Breast epithelium (tissue), 4 donors: ENCODE measurements around the gene CHSY3. TPM values are rescaled to one million over a fixed set of nuclear protein-coding genes. Genes with fewer than 3 reads are reported as not detected.

Experiments
- DNase-seq, 2 donors: peaks; one replicate each; pipeline ENCODE4 v3.0.0-alpha.2; 2019; ENCODE audit warnings: low spot score in 2 of 2
- H3K27ac ChIP-seq, 2 donors: fragments of 200-600 bp; sonication (generic) in 1 of 2; one replicate each; pipeline ENCODE4 v1.5.1; 2016 to 2019; ENCODE audit warnings: mild to moderate bottlenecking in 1 of 2
- H3K27me3 ChIP-seq, 2 donors: fragments of 200-600 bp; sonication (generic) in 1 of 2; one replicate each; pipeline versions ENCODE4 v1.5.1 to v1.6.0; 2017 to 2019; ENCODE audit warnings: control low read depth in 1 of 2, mild to moderate bottlenecking in 1 of 2
- H3K36me3 ChIP-seq: fragments of 200-600 bp; one replicate; pipeline ENCODE4 v1.5.1; 2019
- H3K4me1 ChIP-seq, 2 donors: fragments of 200-600 bp; sonication (generic); one replicate each; pipeline ENCODE4 v1.5.1; 2016 to 2019; ENCODE audit warnings: control low read depth in 1 of 2
- H3K4me3 ChIP-seq, 3 donors: fragments of 200-600 bp; sonication (generic); 1 replicate in 2 of 3; 2 replicates in 1 of 3; pipeline ENCODE4 v1.5.1; 2016 to 2019; ENCODE audit warnings: mild to moderate bottlenecking in 3 of 3, moderate library complexity in 2 of 3
- H3K9me3 ChIP-seq, 2 donors: fragments of 200-600 bp; sonication (generic) in 1 of 2; one replicate each; pipeline ENCODE4 v1.5.1; 2016 to 2019; ENCODE audit warnings: control low read depth in 1 of 2
- CTCF ChIP-seq, 3 donors: fragments of 450-650 bp; IDR thresholded peaks; one replicate each; pipeline ENCODE4 v1.5.1; 2016 to 2017; ENCODE audit warnings: antibody characterized with exemption in 3 of 3, mild to moderate bottlenecking in 3 of 3, moderate library complexity in 3 of 3
- POLR2A ChIP-seq: fragments of 450-650 bp; IDR thresholded peaks from one replicate; pipeline ENCODE4 v1.6.1; 2016; ENCODE audit warnings: antibody characterized with exemption, mild to moderate bottlenecking, moderate library complexity
- POLR2AphosphoS5 ChIP-seq, 3 donors: sonication (generic); formaldehyde crosslinking; IDR thresholded peaks; one replicate each; pipeline ENCODE4 v1.6.1; 2017; ENCODE audit warnings: antibody characterized with exemption in 3 of 3
- intact Hi-C: fragments of 100-400 bp; cut with DNase I; formaldehyde crosslinking; loops from one replicate; pipeline ENCODE4 v1.15.1; 2023; ENCODE audit warnings: low total_unique reads
- total RNA-seq, 3 donors: library from RNA; depleted of rRNA; stranded (reverse); fragments of >200 nt; gene quantifications; one replicate each; pipeline ENCODE4 v1.1.0, GENCODE V29; 2016

The CHSY3 gene
- total RNA-seq, 3 donors from 2014 or later: 2.5 to 4.9 (median 3.7) TPM

GRCh38 chr5:130109152-130109551 lies 204.9 kb downstream of the CHSY3 start:
- Histone ChIP-seq H3K4me1 (no peaks in the 10 kb centered on the region), H3K9me3 (no peaks in the 10 kb centered on the region), H3K4me3 (no peak overlapping the region), H3K36me3 (no peaks in the 10 kb centered on the region), H3K27ac (no peak overlapping the region), H3K27me3 (no peaks in the 10 kb centered on the region)
- intact Hi-C loops: no loop called here
- TF ChIP-seq POLR2A: no peak
- peak in 1 of 3 donors; percentile 37 for TF ChIP-seq CTCF (IDR thresholded peaks at IDR 0.05)
- TF ChIP-seq POLR2AphosphoS5 (IDR thresholded peaks at IDR 0.05): no peak
- no peak for DNase-seq

GRCh38 chr5:130110328-130110727 lies 206.1 kb downstream of the CHSY3 start:
- Histone ChIP-seq H3K36me3 (no peaks in the 10 kb centered on the region), H3K27ac (no peak overlapping the region), H3K9me3 (no peaks in the 10 kb centered on the region), H3K27me3 (no peaks in the 10 kb centered on the region), H3K4me1 (no peaks in the 10 kb centered on the region), H3K4me3 (no peak overlapping the region)
- no peak for TF ChIP-seq POLR2A
- TF ChIP-seq CTCF (IDR thresholded peaks at IDR 0.05): no peak
- no peak for TF ChIP-seq POLR2AphosphoS5 (IDR thresholded peaks at IDR 0.05)
- DNase-seq: no peak
- intact Hi-C loops: no loop called here

- no peak for DNase-seq
- H3K27ac ChIP-seq: no peak overlapping the region
- no peaks in the 10 kb centered on the region for H3K9me3 ChIP-seq
- intact Hi-C loops: no loop called here
- H3K4me1 ChIP-seq: no peaks in the 10 kb centered on the region
- H3K36me3 ChIP-seq: no peaks in the 10 kb centered on the region
- H3K4me3 ChIP-seq: no peak overlapping the region
- no peaks in the 10 kb centered on the region for H3K27me3 ChIP-seq
- no peak for TF ChIP-seq POLR2A
- TF ChIP-seq CTCF (IDR thresholded peaks at IDR 0.05): no peak
- no peak for TF ChIP-seq POLR2AphosphoS5 (IDR thresholded peaks at IDR 0.05)
These were observed 207.5 kb downstream of the CHSY3 start for GRCh38 chr5:130111746-130112145.

GRCh38 chr5:130112246-130112645 lies 208.0 kb downstream of the CHSY3 start:
- no peaks in the 10 kb centered on the region for H3K36me3 ChIP-seq
- no peaks in the 10 kb centered on the region for H3K4me1 ChIP-seq
- H3K9me3 ChIP-seq: no peaks in the 10 kb centered on the region
- intact Hi-C loops: no loop called here
- no peak for DNase-seq
- no peak overlapping the region for H3K4me3 ChIP-seq
- no peak overlapping the region for H3K27ac ChIP-seq
- no peaks in the 10 kb centered on the region for H3K27me3 ChIP-seq
- TF ChIP-seq POLR2AphosphoS5 (IDR thresholded peaks at IDR 0.05): no peak

GRCh38 chr5:130115686-130116085 lies 211.4 kb downstream of the CHSY3 start:
- no peak for DNase-seq
- H3K27ac ChIP-seq: no peak overlapping the region
- TF ChIP-seq POLR2A (no peak), POLR2AphosphoS5 (IDR thresholded peaks at IDR 0.05) (no peak)
- no peaks in the 10 kb centered on the region for H3K9me3 ChIP-seq
- intact Hi-C loops: no loop called here
- no peaks in the 10 kb centered on the region for H3K27me3 ChIP-seq
- H3K36me3 ChIP-seq: no peaks in the 10 kb centered on the region
- no peaks in the 10 kb centered on the region for H3K4me1 ChIP-seq
- no peak overlapping the region for H3K4me3 ChIP-seq

- Histone ChIP-seq H3K27me3 (no peaks in the 10 kb centered on the region), H3K4me3 (no peak overlapping the region), H3K4me1 (no peaks in the 10 kb centered on the region), H3K9me3 (no peaks in the 10 kb centered on the region), H3K27ac (no peak overlapping the region), H3K36me3 (no peaks in the 10 kb centered on the region)
- no peak for TF ChIP-seq POLR2A
- no peak for TF ChIP-seq CTCF (IDR thresholded peaks at IDR 0.05)
- no peak for TF ChIP-seq POLR2AphosphoS5 (IDR thresholded peaks at IDR 0.05)
- no peak for DNase-seq
- intact Hi-C loops: no loop called here
These were observed 212.2 kb downstream of the CHSY3 start for GRCh38 chr5:130116462-130116861.
